Neural cell (in vitro differentiated cells): ENCODE results near the gene AGAP5. TPM values are rescaled to one million over a fixed set of nuclear protein-coding genes. Genes with fewer than 3 reads are reported as not detected.
"Not testable (repeated sequence)": the region's sequence is repeated elsewhere in the genome, so short reads cannot be mapped to it uniquely, and the experiment has no call there.

Experiments
- H2AFZ ChIP-seq: fragments of 200-600, 300-800 bp; sonication (generic), shearing (Covaris generic); 2 replicates; pipeline ENCODE4 v1.6.0; 2014; ENCODE audit warnings: low read depth, mild to moderate bottlenecking, antibody characterized with exemption, low read length, moderate library complexity
- H3F3A ChIP-seq: fragments of 200-600 bp; shearing (Covaris generic); 2 replicates; pipeline ENCODE4 v1.6.1; 2016; ENCODE audit warnings: mild to moderate bottlenecking, moderate library complexity, mixed read lengths, antibody characterized with exemption, low read length; ENCODE audit not compliant: insufficient read depth, poor library complexity, severe bottlenecking
- H3K27ac ChIP-seq: fragments of 200-600, 300-800 bp; sonication (generic), shearing (Covaris generic); 2 replicates; pipeline ENCODE4 v1.5.1; 2014; ENCODE audit warnings: mild to moderate bottlenecking, low read length, moderate library complexity
- H3K27me3 ChIP-seq: fragments of 300-800, 200-600 bp; sonication (generic), shearing (Covaris generic); 2 replicates; pipeline ENCODE4 v1.6.0; 2014; ENCODE audit warnings: mild to moderate bottlenecking, low read depth, low read length, moderate library complexity; ENCODE audit not compliant: insufficient read depth
- H3K36me3 ChIP-seq: fragments of 300-800, 200-600 bp; sonication (generic), shearing (Covaris generic); 2 replicates; pipeline ENCODE4 v1.5.1; 2014; ENCODE audit warnings: mild to moderate bottlenecking, antibody characterized with exemption, low read length, moderate library complexity; ENCODE audit not compliant: insufficient read depth
- H3K4me2 ChIP-seq: fragments of 300-800, 200-600 bp; sonication (generic), shearing (Covaris generic); 2 replicates; pipeline ENCODE4 v1.6.0; 2014; ENCODE audit warnings: mild to moderate bottlenecking, low read length
- H3K4me3 ChIP-seq: fragments of 300-800, 200-600 bp; sonication (generic), shearing (Covaris generic); 2 replicates; pipeline ENCODE4 v1.5.1; 2014; ENCODE audit warnings: mild to moderate bottlenecking, low read length, moderate library complexity
- H3K79me2 ChIP-seq: fragments of 200-600 bp; shearing (Covaris generic); replicated peaks from 2 replicates; pipeline ENCODE4 v1.6.0; 2014; ENCODE audit warnings: mild to moderate bottlenecking, low read length, moderate library complexity; ENCODE audit not compliant: insufficient read depth
- H3K9ac ChIP-seq: fragments of 300-800, 200-600 bp; sonication (generic), shearing (Covaris generic); 2 replicates; pipeline ENCODE4 v1.6.1; 2016; ENCODE audit warnings: mild to moderate bottlenecking, low read length, mixed read lengths
- H3K9me2 ChIP-seq: fragments of 200-600 bp; shearing (Covaris generic); 2 replicates; pipeline ENCODE4 v1.6.1; 2016; ENCODE audit warnings: mild to moderate bottlenecking, low read length, mixed read lengths; ENCODE audit not compliant: insufficient read depth
- H3K9me3 ChIP-seq: fragments of 200-600, 300-800 bp; sonication (generic), shearing (Covaris generic); 2 replicates; pipeline ENCODE4 v1.6.1; 2016; ENCODE audit warnings: mild to moderate bottlenecking, mixed run types, low read length, moderate library complexity, mixed read lengths
- H4K20me1 ChIP-seq: fragments of 200-600 bp; shearing (Covaris generic); 2 replicates; pipeline ENCODE4 v1.6.1; 2016; ENCODE audit warnings: mild to moderate bottlenecking, mixed run types; ENCODE audit not compliant: insufficient read depth
- polyA plus RNA-seq: library from polyadenylated mRNA; depleted of rRNA; stranded (reverse); fragments of >200 nt; gene quantifications from 2 replicates; pipeline ENCODE4 v1.2.3, GENCODE V29; 2014

The AGAP5 gene
- polyA plus RNA-seq, 1 donor from 2014 or later = 6.5 TPM

DNA sequence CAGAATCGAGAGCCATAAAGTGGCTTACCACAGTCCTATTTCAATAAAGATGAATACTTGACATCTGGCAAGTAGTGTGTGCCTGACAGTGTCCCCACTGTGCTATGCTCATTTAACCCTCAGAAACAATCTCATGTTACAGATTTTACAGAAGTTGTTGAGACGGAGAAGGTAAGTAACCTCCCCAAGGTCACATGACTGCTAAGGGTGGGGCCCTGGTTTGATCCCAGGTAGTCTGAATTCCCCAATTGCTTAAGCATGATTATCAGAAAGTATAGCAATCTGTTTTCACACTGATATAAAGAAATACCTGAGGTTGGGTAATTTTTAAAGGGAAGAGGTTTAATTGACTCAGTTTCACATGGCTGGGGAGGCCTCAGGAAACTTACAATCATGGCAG, 910 bp upstream of the AGAP5 start:
- not testable (repeated sequence) for H3K9me3 ChIP-seq, H3K4me3 ChIP-seq, H3K27me3 ChIP-seq, H3K79me2 ChIP-seq, H4K20me1 ChIP-seq, H2AFZ ChIP-seq, H3K36me3 ChIP-seq, H3K27ac ChIP-seq, H3K9ac ChIP-seq, H3K4me2 ChIP-seq, H3K9me2 ChIP-seq, H3F3A ChIP-seq

DNA sequence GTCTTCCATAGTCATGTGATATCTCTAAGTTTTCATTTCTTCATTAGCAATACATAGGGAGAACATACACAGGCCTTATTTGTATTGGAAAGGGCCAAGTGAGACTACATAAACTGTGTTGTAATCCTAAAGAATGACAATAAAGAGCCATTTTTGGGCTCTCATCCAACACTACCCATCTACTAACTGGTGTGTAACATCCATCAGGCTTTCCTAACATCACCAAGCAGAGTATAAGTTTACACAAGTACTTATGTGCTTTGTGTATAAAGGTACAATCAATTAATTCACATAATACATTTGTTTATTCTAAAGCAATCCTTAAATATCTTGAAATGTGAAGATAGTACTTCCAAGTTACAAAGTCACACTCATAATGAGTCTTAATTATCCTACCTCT, 2.6 kb downstream of the AGAP5 start:
- H3K9me2 ChIP-seq, H3K9ac ChIP-seq, H4K20me1 ChIP-seq, H3K4me3 ChIP-seq, H3F3A ChIP-seq, H3K4me2 ChIP-seq, H3K36me3 ChIP-seq, H3K9me3 ChIP-seq, H3K79me2 ChIP-seq, H3K27me3 ChIP-seq, H2AFZ ChIP-seq, H3K27ac ChIP-seq: not testable (repeated sequence)

DNA sequence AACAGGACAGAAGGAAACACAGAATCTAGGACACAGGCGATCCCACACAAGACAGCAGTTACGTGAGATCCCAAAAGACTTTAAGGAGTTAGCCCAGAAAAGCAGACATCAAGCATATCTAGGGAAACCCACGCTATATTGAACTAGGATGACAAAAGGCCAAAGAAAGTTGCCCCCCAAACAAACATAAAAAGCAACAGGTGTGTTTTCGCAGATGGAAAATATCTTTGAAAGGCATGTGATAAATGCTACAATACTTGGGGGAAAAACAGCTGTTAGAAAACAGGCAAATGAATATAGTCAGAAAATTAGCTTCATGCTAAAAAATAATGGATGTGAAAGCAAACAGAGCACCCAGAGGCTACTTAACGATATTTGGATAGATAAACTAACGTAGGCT, 7.2 kb downstream of the AGAP5 start:
- not testable (repeated sequence) for H3F3A ChIP-seq, H3K4me3 ChIP-seq, H3K27ac ChIP-seq, H3K36me3 ChIP-seq, H3K27me3 ChIP-seq, H3K9me2 ChIP-seq, H3K9ac ChIP-seq, H3K4me2 ChIP-seq, H3K9me3 ChIP-seq, H2AFZ ChIP-seq, H3K79me2 ChIP-seq, H4K20me1 ChIP-seq

DNA sequence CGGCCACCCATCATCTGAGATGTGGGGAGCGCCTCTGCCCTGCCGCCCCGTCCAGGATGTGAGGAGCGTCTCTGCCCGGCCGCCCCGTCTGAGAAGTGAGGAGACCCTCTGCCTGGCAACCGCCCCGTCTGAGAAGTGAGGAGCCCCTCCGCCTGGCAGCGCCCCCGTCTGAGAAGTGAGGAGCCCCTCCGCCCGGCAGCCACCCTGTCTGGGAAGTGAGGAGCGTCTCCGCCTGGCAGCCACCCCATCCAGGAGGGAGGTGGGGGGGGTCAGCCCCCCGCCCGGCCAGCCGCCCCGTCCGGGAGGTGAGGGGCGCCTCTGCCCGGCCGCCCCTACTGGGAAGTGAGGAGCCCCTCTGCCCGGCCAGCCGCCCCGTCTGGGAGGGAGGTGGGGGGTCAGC, 8.3 kb downstream of the AGAP5 start:
- not testable (repeated sequence) for H3F3A ChIP-seq, H3K9me3 ChIP-seq, H3K79me2 ChIP-seq, H3K27me3 ChIP-seq, H3K27ac ChIP-seq, H4K20me1 ChIP-seq, H3K9me2 ChIP-seq, H3K4me3 ChIP-seq, H3K9ac ChIP-seq, H3K4me2 ChIP-seq, H3K36me3 ChIP-seq, H2AFZ ChIP-seq

GRCh38 chr10:73687641-73688040, 10.3 kb downstream of the AGAP5 start:
- H3K27ac ChIP-seq, H3K4me3 ChIP-seq, H3K79me2 ChIP-seq, H3K9ac ChIP-seq, H3K9me2 ChIP-seq, H3K27me3 ChIP-seq, H3K4me2 ChIP-seq, H3K36me3 ChIP-seq, H3K9me3 ChIP-seq, H2AFZ ChIP-seq, H3F3A ChIP-seq, H4K20me1 ChIP-seq: not testable (repeated sequence)

DNA sequence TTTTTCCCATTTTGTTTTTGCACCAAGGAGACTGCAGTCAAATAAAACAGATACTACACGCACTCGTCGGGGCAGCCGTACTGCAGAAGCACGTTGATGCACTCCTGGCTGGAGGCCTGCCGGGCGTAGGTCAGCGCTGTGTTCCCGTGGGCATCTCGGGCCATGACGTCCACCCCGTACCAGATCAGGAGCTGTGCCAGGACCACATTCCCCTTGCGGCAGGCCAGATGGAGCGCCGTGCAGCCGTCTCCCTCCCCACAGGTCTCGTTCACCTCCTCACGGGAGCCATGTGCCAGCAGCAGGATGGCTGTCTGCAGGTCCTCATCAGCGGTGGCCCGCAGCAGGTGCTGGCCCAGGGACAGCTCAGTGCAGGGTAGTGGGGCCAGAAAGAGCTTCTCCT, 23.4 kb downstream of the AGAP5 start:
- H2AFZ ChIP-seq, H3K4me2 ChIP-seq, H3K4me3 ChIP-seq, H3K9me3 ChIP-seq, H3K36me3 ChIP-seq, H3K79me2 ChIP-seq, H3K27ac ChIP-seq, H4K20me1 ChIP-seq, H3F3A ChIP-seq, H3K9ac ChIP-seq, H3K9me2 ChIP-seq, H3K27me3 ChIP-seq: not testable (repeated sequence)

GRCh38 chr10:73668378-73668777, 29.5 kb downstream of the AGAP5 start:
- not testable (repeated sequence) for H3K27me3 ChIP-seq, H2AFZ ChIP-seq, H3K9me2 ChIP-seq, H3K4me3 ChIP-seq, H3K9me3 ChIP-seq, H3K36me3 ChIP-seq, H3K4me2 ChIP-seq, H3K9ac ChIP-seq, H4K20me1 ChIP-seq, H3F3A ChIP-seq, H3K27ac ChIP-seq, H3K79me2 ChIP-seq

DNA sequence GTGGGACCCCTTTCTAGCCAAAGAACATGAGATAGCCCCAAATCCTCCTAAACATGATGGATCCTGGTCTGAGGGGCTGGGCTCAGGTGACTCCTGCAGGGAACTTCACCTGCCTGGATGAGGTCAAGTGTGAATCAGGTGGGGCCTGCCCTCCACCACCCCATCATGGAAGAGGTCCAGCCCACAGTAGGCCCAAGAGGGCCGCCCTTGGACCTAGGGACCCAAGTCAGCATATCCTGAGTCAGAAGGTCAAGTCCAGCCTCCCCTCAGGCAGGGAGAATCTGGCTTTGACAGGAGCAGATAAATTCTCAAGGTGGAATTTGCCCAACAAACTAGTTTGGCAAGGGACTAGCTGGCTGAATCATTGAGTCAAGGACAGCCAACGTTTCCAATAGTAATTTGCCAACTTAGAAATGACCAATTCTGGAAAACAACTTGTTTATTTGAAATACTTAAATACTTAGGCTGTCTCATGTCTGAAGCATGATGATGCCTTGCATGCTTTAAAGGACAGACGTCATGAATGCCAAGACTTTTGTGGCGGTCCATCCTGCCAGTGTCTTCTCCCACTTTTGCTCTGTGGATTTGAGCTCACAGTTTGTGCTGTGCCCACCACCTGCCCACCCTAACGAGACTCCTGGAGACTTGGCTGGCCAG, 31.6 kb downstream of the AGAP5 start:
- not testable (repeated sequence) for H3K36me3 ChIP-seq

More for the DNA sequence above, 31.6 kb downstream of the AGAP5 start:
- not testable (repeated sequence) for H3K27ac ChIP-seq, H3K79me2 ChIP-seq, H3F3A ChIP-seq, H4K20me1 ChIP-seq, H2AFZ ChIP-seq, H3K4me2 ChIP-seq, H3K27me3 ChIP-seq, H3K9ac ChIP-seq, H3K4me3 ChIP-seq, H3K9me2 ChIP-seq, H3K9me3 ChIP-seq
